H1 (cell line): ENCODE measurements around the gene DNAAF6. TPM values are rescaled to one million over a fixed set of nuclear protein-coding genes. Genes with fewer than 3 reads are reported as not detected.

ENCODE experiments used
- HDAC2 ChIP-seq, 2 experiments: fragments of 300-600 bp in 1 of 2; sonication (generic) in 1 of 2; IDR thresholded peaks; 2 replicates each; pipeline ENCODE4 v1.6.1; 2011 to 2012; ENCODE audit warnings: low read depth in 2 of 2, low read length in 2 of 2, mild to moderate bottlenecking in 2 of 2, moderate library complexity in 2 of 2, borderline replicate concordance in 1 of 2, inconsistent platforms in 1 of 2
- KDM5A ChIP-seq: fragments of 200-600 bp; IDR thresholded peaks from 2 replicates; pipeline ENCODE4 v1.7.1; 2012; ENCODE audit warnings: mild to moderate bottlenecking, low read length, inconsistent platforms, mixed read lengths
- TAF7 ChIP-seq: optimal IDR thresholded peaks from 2 replicates; pipeline ENCODE3; 2011; ENCODE audit warnings: low read depth, mild to moderate bottlenecking, inconsistent platforms, low read length, moderate library complexity, borderline replicate concordance
- polyA plus RNA-seq, 7 experiments: library from polyadenylated mRNA; depleted of rRNA in 3 of 7; stranded (reverse) in 5 of 7; unstranded in 2 of 7; fragments of >200 nt in 5 of 7; fragments of 200-250 nt in 2 of 7; gene quantifications; 1 replicate in 5 of 7; 2 replicates in 1 of 7; 4 replicates in 1 of 7; pipeline versions ENCODE4 v1.2.1 to v1.2.3, GENCODE V29; 2011 to 2013; ENCODE audit warnings: missing spikeins in 2 of 7, mixed read lengths in 2 of 7
- total RNA-seq: library from RNA; stranded (reverse); fragmentation: NEBNext Ultra II Directional; extraction: Animal tissue kit (Norgen Biotek cat#: 25700); gene quantifications from 2 replicates; pipeline ENCODE4 v1.2.1, GENCODE V29; 2021

The DNAAF6 gene
- total and polyA plus RNA-seq, 2 of the 8 experiments (the other 6 are each of a cell fraction or from before 2014, with no cell fraction given): not detected

- TF ChIP-seq KDM5A: no peak
- no peak for TF ChIP-seq HDAC2 (IDR thresholded peaks at IDR 0.05; ENCODE audit: borderline replicate concordance in 1 of 2, low read depth in 2 of 2, low read length in 2 of 2)
- no peak for TF ChIP-seq TAF7
- TF ChIP-seq, all 59 proteins: peak for 0
These were observed 83.6 kb downstream of the DNAAF6 start (continued) for GRCh38 chrX:107290019-107290418.
